ENCODE data around the gene RAB6A.

GRCh38 chr11:73808052-73808451 is 47.2 kb upstream of the RAB6A start:
- TF ChIP-seq CTCF (IDR thresholded peaks at IDR 0.05) (no peak), POLR2A (IDR thresholded peaks at IDR 0.05) (no peak), POLR2AphosphoS5 (IDR thresholded peaks at IDR 0.05) (no peak), EP300 (IDR thresholded peaks at IDR 0.05) (no peak)

All from sigmoid colon (tissue), 4 donors.